Measurements from ENCODE around the gene CAPS2. TPM values are rescaled to one million over a fixed set of nuclear protein-coding genes. Genes with fewer than 3 reads are reported as not detected.
A peak's percentile ranks its signal among the peaks of the same experiment; 100 is the strongest.

Gene CAPS2
- total and polyA plus RNA-seq, 5 donors, result 7.8 to 21.8 (median 16.0) TPM

- intact Hi-C loops (cut with DNase I), result no loop called here
- DNase-seq (no peak), ATAC-seq (no peak)
- no peaks in the 10 kb centered on the region for H3K4me1 ChIP-seq (ENCODE audit: control insufficient read depth, insufficient read depth, low read length)
- no peaks in the 10 kb centered on the region for H3K9me3 ChIP-seq (ENCODE audit: control insufficient read depth, low read length)
- 81% methylated on average over 2 of the region's 2 CpGs for WGBS
- no peaks in the 10 kb centered on the region for H3K27me3 ChIP-seq (ENCODE audit: control insufficient read depth, insufficient read depth)
- H3K27ac ChIP-seq (ENCODE audit: low read length), result no peak overlapping the region
- no peak overlapping the region for H3K4me3 ChIP-seq (ENCODE audit: low read length)
These were observed 15.4 kb upstream of the CAPS2 start for GRCh38 chr12:75345531-75345930.

DNA sequence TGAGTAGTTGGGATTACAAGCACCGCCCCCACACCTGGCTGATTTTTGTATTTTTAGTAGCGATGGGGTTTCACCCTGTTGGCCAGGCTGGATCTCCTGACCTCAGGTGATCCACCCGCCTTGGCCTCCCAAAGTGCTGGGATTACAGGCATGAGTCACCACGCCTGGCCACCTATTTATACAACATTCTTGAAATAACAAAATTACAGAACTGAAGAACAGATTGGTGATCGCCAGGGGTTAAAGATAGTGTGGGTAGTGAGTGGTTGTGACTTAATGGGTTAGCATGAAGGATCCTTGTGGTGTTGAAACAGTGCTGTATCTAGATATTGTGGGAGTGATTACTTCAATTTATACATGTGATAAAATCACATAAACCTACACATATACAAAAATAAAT is 11.7 kb upstream of the CAPS2 start:
- Histone ChIP-seq H3K27ac (ENCODE audit: low read length) (no peak overlapping the region), H3K9me3 (ENCODE audit: control insufficient read depth, low read length) (no peaks in the 10 kb centered on the region), H3K4me3 (ENCODE audit: low read length) (no peak overlapping the region), H3K4me1 (ENCODE audit: control insufficient read depth, insufficient read depth, low read length) (no peaks in the 10 kb centered on the region), H3K27me3 (ENCODE audit: control insufficient read depth, insufficient read depth) (no peaks in the 10 kb centered on the region)
- DNase-seq (no peak), ATAC-seq (no peak)
- 85% methylated on average over 5 of the region's 5 CpGs for WGBS
- intact Hi-C loops (cut with DNase I), result no loop called here

- Histone ChIP-seq H3K27ac (ENCODE audit: low read length) (no peak overlapping the region), H3K27me3 (ENCODE audit: control insufficient read depth, insufficient read depth) (no peaks in the 10 kb centered on the region), H3K4me1 (ENCODE audit: control insufficient read depth, insufficient read depth, low read length) (no peaks in the 10 kb centered on the region), H3K9me3 (ENCODE audit: control insufficient read depth, low read length) (no peaks in the 10 kb centered on the region), H3K4me3 (ENCODE audit: low read length) (no peak overlapping the region)
- no peak for ATAC-seq
- DNase-seq, result no peak
- 82% methylated on average over 1 of the region's 1 CpG for whole genome bisulfite sequencing
- intact Hi-C loops (cut with DNase I), result loop anchor here in 2 of 4 donors (10.0 kb wide), 1 partner anchor 167 kb away; no protein-coding TSS in a partner anchor
These were observed 7.8 kb upstream of the CAPS2 start for GRCh38 chr12:75337905-75338304.

- intact Hi-C loops (cut with DNase I), result loop anchor here (5.0 to 10.0 kb wide), 3 partner anchors 53 to 170 kb away; partner anchors contain the start of gene GLIPR1L2 (in 1 of the 4)
- Histone ChIP-seq H3K4me1 (ENCODE audit: control insufficient read depth, insufficient read depth, low read length) (no peaks in the 10 kb centered on the region), H3K9me3 (ENCODE audit: control insufficient read depth, low read length) (no peaks in the 10 kb centered on the region), H3K27ac (ENCODE audit: low read length) (no peak within 1 kb of the TSS), H3K27me3 (ENCODE audit: control insufficient read depth, insufficient read depth) (no peaks in the 10 kb centered on the region), H3K4me3 (ENCODE audit: low read length) (peak within 1 kb of the TSS; percentile 44)
- peak; percentile 89 to 92 (median 89) for DNase-seq
- WGBS, result 3% methylated on average over 23 of the region's 23 CpGs
- ATAC-seq, result peak; percentile 90 to 95
These were observed 4.4 kb upstream of the CAPS2 start, which contains the start of gene GLIPR1L1 for GRCh38 chr12:75334384-75335030. Gene GLIPR1L1, plus strand, starts transcription at chr12:75334670. Its CDS starts 59 bp downstream, at chr12:75334729.

GRCh38 chr12:75327642-75328041 is 2.5 kb downstream of the CAPS2 start:
- intact Hi-C loops (cut with DNase I), result no loop called here
- DNase-seq (no peak), ATAC-seq (no peak)
- 95% methylated on average over 1 of the region's 1 CpG for WGBS
- H3K4me1 ChIP-seq (ENCODE audit: control insufficient read depth, insufficient read depth, low read length), result no peaks in the 10 kb centered on the region
- H3K27me3 ChIP-seq (ENCODE audit: control insufficient read depth, insufficient read depth), result no peaks in the 10 kb centered on the region
- no peak overlapping the region for H3K4me3 ChIP-seq (ENCODE audit: low read length)
- no peaks in the 10 kb centered on the region for H3K9me3 ChIP-seq (ENCODE audit: control insufficient read depth, low read length)
- no peak overlapping the region for H3K27ac ChIP-seq (ENCODE audit: low read length)

- 63% methylated on average over 3 of the region's 3 CpGs for WGBS
- intact Hi-C loops (cut with DNase I), result no loop called here
- no peak for DNase-seq
- no peaks in the 10 kb centered on the region for H3K4me1 ChIP-seq (ENCODE audit: control insufficient read depth, insufficient read depth, low read length)
- ATAC-seq, result no peak
- H3K9me3 ChIP-seq (ENCODE audit: control insufficient read depth, low read length), result no peaks in the 10 kb centered on the region
- H3K27me3 ChIP-seq (ENCODE audit: control insufficient read depth, insufficient read depth), result no peaks in the 10 kb centered on the region
- H3K27ac ChIP-seq (ENCODE audit: low read length), result no peak overlapping the region
- H3K4me3 ChIP-seq (ENCODE audit: low read length), result no peak overlapping the region
These were observed 6.5 kb downstream of the CAPS2 start for GRCh38 chr12:75323663-75324062.

GRCh38 chr12:75322464-75322863 is 7.7 kb downstream of the CAPS2 start:
- DNase-seq (no peak), ATAC-seq (no peak)
- intact Hi-C loops (cut with DNase I), result no loop called here
- no peaks in the 10 kb centered on the region for H3K27me3 ChIP-seq (ENCODE audit: control insufficient read depth, insufficient read depth)
- H3K4me3 ChIP-seq (ENCODE audit: low read length), result no peak overlapping the region
- WGBS, result 0% methylated on average over 1 of the region's 1 CpG
- no peak overlapping the region for H3K27ac ChIP-seq (ENCODE audit: low read length)
- H3K9me3 ChIP-seq (ENCODE audit: control insufficient read depth, low read length), result no peaks in the 10 kb centered on the region
- H3K4me1 ChIP-seq (ENCODE audit: control insufficient read depth, insufficient read depth, low read length), result no peaks in the 10 kb centered on the region

- WGBS, result 84% methylated on average over 3 of the region's 3 CpGs
- no peaks in the 10 kb centered on the region for H3K27me3 ChIP-seq (ENCODE audit: control insufficient read depth, insufficient read depth)
- intact Hi-C loops (cut with DNase I), result no loop called here
These were observed 12.3 kb downstream of the CAPS2 start for GRCh38 chr12:75317784-75318183.

GRCh38 chr12:75315518-75315917 is 14.6 kb downstream of the CAPS2 start:
- ATAC-seq, result no peak
- H3K27me3 ChIP-seq (ENCODE audit: control insufficient read depth, insufficient read depth), result no peaks in the 10 kb centered on the region

More at GRCh38 chr12:75317784-75318183, 12.3 kb downstream of the CAPS2 start:
- Histone ChIP-seq H3K4me3 (ENCODE audit: low read length) (no peak overlapping the region), H3K4me1 (ENCODE audit: control insufficient read depth, insufficient read depth, low read length) (no peaks in the 10 kb centered on the region), H3K27ac (ENCODE audit: low read length) (no peak overlapping the region), H3K9me3 (ENCODE audit: control insufficient read depth, low read length) (no peaks in the 10 kb centered on the region)
- no peak for ATAC-seq
- DNase-seq, result no peak

DNA sequence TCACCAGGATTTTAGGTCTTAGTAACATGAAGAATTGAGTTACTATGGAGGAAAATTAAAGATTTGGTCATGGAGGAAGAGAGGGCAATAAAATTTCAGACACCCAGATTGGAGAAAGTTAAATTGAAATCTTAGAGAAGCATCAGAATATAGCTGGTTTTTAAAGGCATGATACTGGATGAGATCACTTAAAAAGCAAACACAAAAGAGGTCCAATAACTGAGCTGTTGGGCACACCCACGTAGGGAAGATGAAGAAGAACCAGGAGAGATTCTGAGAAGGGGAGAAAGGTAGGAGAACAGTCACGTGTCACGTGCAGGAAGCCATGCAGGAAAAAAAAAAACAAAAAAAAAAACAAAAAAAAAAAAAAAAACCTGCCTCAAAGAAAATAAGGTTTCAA is 18.8 kb downstream of the CAPS2 start:
- Histone ChIP-seq H3K4me3 (ENCODE audit: low read length) (no peak overlapping the region), H3K27ac (ENCODE audit: low read length) (no peak overlapping the region), H3K27me3 (ENCODE audit: control insufficient read depth, insufficient read depth) (no peaks in the 10 kb centered on the region), H3K9me3 (ENCODE audit: control insufficient read depth, low read length) (no peaks in the 10 kb centered on the region), H3K4me1 (ENCODE audit: control insufficient read depth, insufficient read depth, low read length) (no peaks in the 10 kb centered on the region)
- ATAC-seq, result no peak
- no peak for DNase-seq
- intact Hi-C loops (cut with DNase I), result no loop called here
- WGBS, result 70% methylated on average over 3 of the region's 3 CpGs

More at GRCh38 chr12:75315518-75315917, 14.6 kb downstream of the CAPS2 start:
- H3K4me3 ChIP-seq (ENCODE audit: low read length), result no peak overlapping the region
- H3K4me1 ChIP-seq (ENCODE audit: control insufficient read depth, insufficient read depth, low read length), result no peaks in the 10 kb centered on the region
- DNase-seq, result no peak
- intact Hi-C loops (cut with DNase I), result no loop called here
- H3K9me3 ChIP-seq (ENCODE audit: control insufficient read depth, low read length), result no peaks in the 10 kb centered on the region
- H3K27ac ChIP-seq (ENCODE audit: low read length), result no peak overlapping the region

DNA sequence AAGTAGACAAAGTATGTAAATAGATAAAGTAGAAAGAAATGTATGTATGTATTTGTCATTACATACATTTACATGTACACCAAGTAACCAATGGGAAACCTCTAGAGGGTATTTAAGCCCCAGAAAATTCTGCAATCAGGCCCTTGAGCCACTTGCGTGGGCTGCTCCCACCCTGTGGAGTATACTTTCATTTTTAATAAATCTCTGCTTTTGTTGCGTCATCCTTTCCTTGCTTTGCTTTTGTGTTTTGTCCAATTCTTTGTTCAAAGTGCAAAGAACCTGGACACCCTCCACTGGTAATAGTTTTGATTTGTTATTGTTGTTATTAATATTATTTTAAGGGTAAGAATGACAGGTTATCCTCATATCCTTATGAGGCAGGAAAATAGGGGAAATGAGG is 21.8 kb downstream of the CAPS2 start:
- no peak for DNase-seq
- H3K27ac ChIP-seq (ENCODE audit: low read length), result no peak overlapping the region
- 94% methylated on average over 2 of the region's 2 CpGs for whole genome bisulfite sequencing
- no peaks in the 10 kb centered on the region for H3K9me3 ChIP-seq (ENCODE audit: control insufficient read depth, low read length)
- no peaks in the 10 kb centered on the region for H3K27me3 ChIP-seq (ENCODE audit: control insufficient read depth, insufficient read depth)
- intact Hi-C loops (cut with DNase I), result no loop called here
- no peak overlapping the region for H3K4me3 ChIP-seq (ENCODE audit: low read length)
- no peak for ATAC-seq
- H3K4me1 ChIP-seq (ENCODE audit: control insufficient read depth, insufficient read depth, low read length), result no peaks in the 10 kb centered on the region

Data from right cardiac atrium (tissue), 5 donors.